Ishikawa (cell line): ENCODE data around the gene CCT4.
A peak's percentile ranks its signal among the peaks of the same experiment; 100 is the strongest.

ENCODE experiments used
- CEBPB ChIP-seq: IDR thresholded peaks from 2 replicates; pipeline ENCODE4 v1.6.1; 2012
- CREB1 ChIP-seq: IDR thresholded peaks from 2 replicates; pipeline ENCODE4 v1.6.1; 2012; ENCODE audit warnings: low read depth
- EGR1 ChIP-seq: IDR thresholded peaks from 2 replicates; pipeline ENCODE4 v1.6.1; 2012
- EP300 ChIP-seq: IDR thresholded peaks from 2 replicates; pipeline ENCODE4 v1.6.1; 2012; ENCODE audit warnings: borderline replicate concordance
- FOXM1 ChIP-seq: IDR thresholded peaks from 2 replicates; pipeline ENCODE4 v1.6.1; 2012; ENCODE audit warnings: low read depth, borderline replicate concordance
- MAX ChIP-seq: IDR thresholded peaks from 2 replicates; pipeline ENCODE4 v1.6.1; 2012
- NFIC ChIP-seq: IDR thresholded peaks from 2 replicates; pipeline ENCODE4 v1.6.1; 2012
- RAD21 ChIP-seq: IDR thresholded peaks from 2 replicates; pipeline ENCODE4 v1.6.1; 2012; ENCODE audit warnings: low read depth
- REST ChIP-seq: IDR thresholded peaks from 2 replicates; pipeline ENCODE4 v1.6.1; 2012; ENCODE audit warnings: low read depth, mild to moderate bottlenecking
- TAF1 ChIP-seq: IDR thresholded peaks from 2 replicates; pipeline ENCODE4 v1.6.1; 2012; ENCODE audit warnings: low read depth, mild to moderate bottlenecking
- TCF12 ChIP-seq: IDR thresholded peaks from 2 replicates; pipeline ENCODE4 v1.6.1; 2012; ENCODE audit warnings: low read depth
- TEAD4 ChIP-seq: IDR thresholded peaks from 2 replicates; pipeline ENCODE4 v1.6.1; 2012
- USF1 ChIP-seq: IDR thresholded peaks from 2 replicates; pipeline ENCODE4 v1.6.1; 2012
- YY1 ChIP-seq: IDR thresholded peaks from 2 replicates; pipeline ENCODE4 v1.6.1; 2012; ENCODE audit warnings: low read depth
- ZBTB7A ChIP-seq: IDR thresholded peaks from 2 replicates; pipeline ENCODE4 v1.6.1; 2012; ENCODE audit warnings: low read depth

CCT4 gene

GRCh38 chr2:61909116-61909515 is 20.7 kb upstream of the CCT4 start:
- TF ChIP-seq TCF12: no peak
- no peak for TF ChIP-seq EP300
- no peak for TF ChIP-seq FOXM1
- no peak for TF ChIP-seq EGR1
- TF ChIP-seq USF1: no peak

- TF ChIP-seq USF1 (no peak), YY1 (no peak), TCF12 (no peak), TEAD4 (no peak), TAF1 (no peak), MAX (no peak), CREB1 (no peak), ZBTB7A (no peak), NFIC (no peak), REST (no peak), EGR1 (no peak), CEBPB (no peak), FOXM1 (no peak)
These were observed 17.7 kb upstream of the CCT4 start for GRCh38 chr2:61906186-61906470.

- no peak for TF ChIP-seq CREB1
- TF ChIP-seq EGR1: no peak
- TF ChIP-seq EP300: no peak; the same call in 1 of the 2 replicates
- peak; percentile 68 for TF ChIP-seq USF1
- no peak for TF ChIP-seq NFIC
- TF ChIP-seq RAD21: no peak
- peak; percentile 94 for TF ChIP-seq YY1
- TF ChIP-seq TEAD4: no peak
- no peak for TF ChIP-seq CEBPB
- no peak for TF ChIP-seq ZBTB7A
- TF ChIP-seq TAF1: peak; percentile 98
- peak; percentile 44; the same call in 1 of the 2 replicates for TF ChIP-seq TCF12
- TF ChIP-seq FOXM1: no peak
- TF ChIP-seq REST: 0 out of 2 replicates have a peak, but pooled peaks have one; percentile 21
- TF ChIP-seq MAX: peak; percentile 83
These were observed 17.1 kb upstream of the CCT4 start, which contains the start of gene COMMD1 for GRCh38 chr2:61905372-61906185. TSS of gene COMMD1 (plus strand) at chr2:61905674. CDS start at chr2:61905679, 5 bp downstream.

GRCh38 chr2:61900281-61900680 is 11.8 kb upstream of the CCT4 start:
- TF ChIP-seq NFIC: no peak

- TF ChIP-seq RAD21 (peak; percentile 56), FOXM1 (no peak)
These were observed 10.4 kb upstream of the CCT4 start for GRCh38 chr2:61898810-61899209.

GRCh38 chr2:61887717-61888266 is 664 bp downstream of the CCT4 start:
- TF ChIP-seq CREB1 (no peak), MAX (no peak), NFIC (no peak), TEAD4 (no peak), TAF1 (no peak), EP300 (no peak), ZBTB7A (no peak), RAD21 (no peak), FOXM1 (no peak), YY1 (no peak), EGR1 (no peak), CEBPB (no peak), TCF12 (no peak), USF1 (no peak), REST (no peak)
